ENCODE data around the gene NR1D2. TPM values are rescaled to one million over a fixed set of nuclear protein-coding genes. Genes with fewer than 3 reads are reported as not detected.

NR1D2 gene
- total RNA-seq, 4 donors from 2014 or later: 28.2 to 48.7 (median 40.5) TPM

- no peak for TF ChIP-seq CTCF (IDR thresholded peaks at IDR 0.05; ENCODE audit: low read depth)
Measured at GRCh38 chr3:23984934-23985333, 39.8 kb downstream of the NR1D2 start.

DNA sequence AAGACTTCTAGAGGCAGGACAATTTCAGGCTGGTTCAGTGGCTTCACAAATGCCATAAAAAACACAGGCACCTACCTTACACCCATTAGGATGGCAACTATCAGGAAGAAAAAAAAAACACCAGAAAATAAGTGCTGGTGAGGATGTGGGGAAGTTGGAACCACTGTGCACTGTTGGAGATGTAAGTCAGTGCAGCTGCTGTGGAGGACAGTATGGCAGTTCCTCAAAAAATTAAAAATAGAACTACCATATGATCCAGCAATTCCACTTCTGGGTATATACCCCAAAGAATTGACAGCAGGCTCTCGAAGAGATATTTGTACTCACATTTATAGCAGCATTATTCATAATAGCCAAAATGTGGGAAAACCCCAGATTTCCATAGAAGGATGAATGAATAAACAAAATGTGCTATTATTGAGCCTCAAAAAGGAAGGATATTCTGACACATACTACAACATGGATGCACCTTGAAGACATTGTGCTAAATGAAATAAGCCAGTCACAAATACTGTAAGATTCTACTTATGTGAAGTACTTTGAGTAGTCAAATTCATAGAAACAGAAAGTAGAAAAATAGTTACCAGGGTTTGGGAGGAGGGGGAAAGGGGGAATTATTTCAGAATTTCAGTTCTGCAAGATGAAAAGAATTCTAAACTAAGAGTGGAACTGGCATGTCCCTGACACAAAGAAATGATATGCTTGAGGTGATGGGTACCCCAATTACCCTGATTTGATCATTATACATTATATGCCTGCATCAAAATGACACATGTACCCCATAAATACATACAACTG, 40.9 kb downstream of the NR1D2 start:
- no peak for TF ChIP-seq CTCF (IDR thresholded peaks at IDR 0.05; ENCODE audit: low read depth)

DNA sequence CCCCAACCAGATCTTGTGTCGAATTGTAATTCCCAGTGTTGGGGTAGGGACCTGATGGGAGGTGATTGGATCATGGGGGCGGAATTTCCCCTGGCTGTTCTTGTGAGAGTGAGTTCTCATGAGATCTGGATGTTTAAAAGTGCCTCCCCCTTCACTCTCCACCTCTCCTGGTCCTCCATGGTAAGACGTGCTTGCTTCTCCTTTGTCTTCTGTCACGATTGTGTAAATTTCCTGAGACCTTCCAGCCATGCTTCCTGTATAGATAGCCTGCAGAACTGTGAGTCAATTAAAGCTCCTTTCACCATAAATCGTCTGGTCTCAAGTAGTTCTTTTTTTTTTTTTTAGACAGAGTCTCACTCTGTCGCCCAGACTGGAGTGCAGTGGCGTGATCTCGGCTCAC, 42.3 kb downstream of the NR1D2 start:
- TF ChIP-seq CTCF (IDR thresholded peaks at IDR 0.05; ENCODE audit: low read depth): no peak

DNA sequence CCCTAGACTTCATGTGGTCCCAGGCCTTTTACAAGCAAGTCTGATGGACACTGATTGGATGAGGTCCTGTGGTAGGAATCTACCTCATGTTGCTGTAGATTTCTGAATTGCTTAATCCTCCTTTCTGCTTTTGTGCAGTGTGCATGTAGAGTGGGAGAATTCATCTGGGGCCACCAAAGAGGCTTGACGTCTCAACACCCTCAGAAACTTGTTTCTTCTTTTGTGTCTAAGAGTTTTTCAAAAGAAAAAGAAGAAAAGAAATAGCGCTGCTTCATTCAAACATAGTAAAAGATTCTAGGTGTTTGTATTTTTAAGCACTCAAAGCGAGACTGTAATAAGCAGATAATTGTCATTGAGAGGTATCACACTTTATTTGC, 46.2 kb downstream of the NR1D2 start:
- TF ChIP-seq CTCF (IDR thresholded peaks at IDR 0.05; ENCODE audit: low read depth): no peak

DNA sequence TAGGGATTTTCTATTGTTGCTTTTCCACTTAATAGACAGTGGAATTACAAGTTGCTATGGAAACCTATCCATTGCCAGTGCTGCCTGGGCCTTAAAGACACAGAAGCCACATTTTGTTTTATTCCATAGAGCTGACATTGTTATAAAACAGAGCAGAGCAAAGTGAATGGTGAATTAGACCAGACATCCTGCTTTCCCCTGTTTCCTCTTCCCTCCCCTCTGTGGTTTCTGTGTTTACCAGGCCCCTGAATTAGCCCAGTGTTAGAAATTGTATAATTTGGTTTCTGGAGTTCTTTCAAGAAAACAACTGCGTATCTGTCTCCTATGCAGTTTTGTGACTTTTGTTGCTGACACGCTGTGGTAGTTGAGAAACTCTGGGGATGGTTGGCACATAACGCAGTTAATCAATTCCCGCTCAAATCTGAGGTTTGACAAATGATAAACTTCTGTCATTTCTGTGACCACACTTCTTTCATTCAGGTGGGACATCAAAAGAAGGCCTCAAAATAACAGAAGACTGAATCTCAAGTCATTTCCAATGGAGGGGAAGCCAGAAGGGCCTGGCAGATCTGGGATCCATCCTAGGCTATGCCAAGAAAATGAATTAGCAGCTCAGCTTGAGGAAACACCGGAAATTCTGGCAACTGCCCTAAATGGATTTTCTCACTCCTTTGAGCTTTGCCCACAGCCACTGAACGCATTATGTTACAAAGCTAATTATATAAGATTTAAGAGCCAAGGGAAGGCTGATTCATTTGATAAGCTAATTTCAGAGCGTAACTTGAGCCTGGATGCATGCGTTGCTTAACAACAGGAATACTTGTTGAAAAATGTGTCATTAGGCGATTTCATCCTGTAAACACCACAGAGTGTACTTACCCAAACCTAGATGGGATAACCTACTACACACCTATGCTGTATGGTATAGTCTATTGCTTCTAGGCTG, 46.9 kb downstream of the NR1D2 start:
- TF ChIP-seq CTCF (IDR thresholded peaks at IDR 0.05; ENCODE audit: low read depth): no peak

GRCh38 chr3:23993556-23994243, 48.6 kb downstream of the NR1D2 start:
- no peak for TF ChIP-seq CTCF (IDR thresholded peaks at IDR 0.05; ENCODE audit: low read depth)

DNA sequence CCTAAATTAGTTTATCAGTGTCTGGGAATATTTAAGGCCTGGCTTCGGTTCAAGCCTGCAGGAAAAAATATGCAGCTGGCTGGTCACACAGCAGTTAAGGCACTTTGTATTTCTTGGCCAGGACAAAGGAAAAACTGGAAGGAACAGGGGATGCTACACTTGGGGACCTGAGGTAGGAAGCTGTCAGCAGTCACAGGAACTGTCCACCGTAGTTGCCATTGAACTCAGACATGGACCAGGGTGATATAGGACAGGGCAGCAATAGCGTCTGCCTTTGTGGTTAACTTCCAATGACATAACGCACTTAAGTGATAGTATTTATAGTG, 49.1 kb downstream of the NR1D2 start:
- no peak for TF ChIP-seq CTCF (IDR thresholded peaks at IDR 0.05; ENCODE audit: low read depth)

All from subcutaneous adipose tissue (tissue), 4 donors.